Neural cell (in vitro differentiated cells): ENCODE data around the gene KIAA1614. TPM values are rescaled to one million over a fixed set of nuclear protein-coding genes. Genes with fewer than 3 reads are reported as not detected.
"Not testable (repeated sequence)": the region's sequence is repeated elsewhere in the genome, so short reads cannot be mapped to it uniquely, and the experiment has no call there.

Experiments
- H2AFZ ChIP-seq: fragments of 200-600, 300-800 bp; sonication (generic), shearing (Covaris generic); 2 replicates; pipeline ENCODE4 v1.6.0; 2014; ENCODE audit warnings: low read depth, mild to moderate bottlenecking, antibody characterized with exemption, low read length, moderate library complexity
- H3F3A ChIP-seq: fragments of 200-600 bp; shearing (Covaris generic); 2 replicates; pipeline ENCODE4 v1.6.1; 2016; ENCODE audit warnings: mild to moderate bottlenecking, moderate library complexity, mixed read lengths, antibody characterized with exemption, low read length; ENCODE audit not compliant: insufficient read depth, poor library complexity, severe bottlenecking
- H3K27ac ChIP-seq: fragments of 200-600, 300-800 bp; sonication (generic), shearing (Covaris generic); 2 replicates; pipeline ENCODE4 v1.5.1; 2014; ENCODE audit warnings: mild to moderate bottlenecking, low read length, moderate library complexity
- H3K27me3 ChIP-seq: fragments of 300-800, 200-600 bp; sonication (generic), shearing (Covaris generic); 2 replicates; pipeline ENCODE4 v1.6.0; 2014; ENCODE audit warnings: mild to moderate bottlenecking, low read depth, low read length, moderate library complexity; ENCODE audit not compliant: insufficient read depth
- H3K36me3 ChIP-seq: fragments of 300-800, 200-600 bp; sonication (generic), shearing (Covaris generic); 2 replicates; pipeline ENCODE4 v1.5.1; 2014; ENCODE audit warnings: mild to moderate bottlenecking, antibody characterized with exemption, low read length, moderate library complexity; ENCODE audit not compliant: insufficient read depth
- H3K4me2 ChIP-seq: fragments of 300-800, 200-600 bp; sonication (generic), shearing (Covaris generic); 2 replicates; pipeline ENCODE4 v1.6.0; 2014; ENCODE audit warnings: mild to moderate bottlenecking, low read length
- H3K4me3 ChIP-seq: fragments of 300-800, 200-600 bp; sonication (generic), shearing (Covaris generic); 2 replicates; pipeline ENCODE4 v1.5.1; 2014; ENCODE audit warnings: mild to moderate bottlenecking, low read length, moderate library complexity
- H3K79me2 ChIP-seq: fragments of 200-600 bp; shearing (Covaris generic); replicated peaks from 2 replicates; pipeline ENCODE4 v1.6.0; 2014; ENCODE audit warnings: mild to moderate bottlenecking, low read length, moderate library complexity; ENCODE audit not compliant: insufficient read depth
- H3K9ac ChIP-seq: fragments of 300-800, 200-600 bp; sonication (generic), shearing (Covaris generic); 2 replicates; pipeline ENCODE4 v1.6.1; 2016; ENCODE audit warnings: mild to moderate bottlenecking, low read length, mixed read lengths
- H3K9me2 ChIP-seq: fragments of 200-600 bp; shearing (Covaris generic); 2 replicates; pipeline ENCODE4 v1.6.1; 2016; ENCODE audit warnings: mild to moderate bottlenecking, low read length, mixed read lengths; ENCODE audit not compliant: insufficient read depth
- H3K9me3 ChIP-seq: fragments of 200-600, 300-800 bp; sonication (generic), shearing (Covaris generic); 2 replicates; pipeline ENCODE4 v1.6.1; 2016; ENCODE audit warnings: mild to moderate bottlenecking, mixed run types, low read length, moderate library complexity, mixed read lengths
- H4K20me1 ChIP-seq: fragments of 200-600 bp; shearing (Covaris generic); 2 replicates; pipeline ENCODE4 v1.6.1; 2016; ENCODE audit warnings: mild to moderate bottlenecking, mixed run types; ENCODE audit not compliant: insufficient read depth
- EP300 ChIP-seq: fragments of 450-650 bp; conservative IDR thresholded peaks from 2 replicates; pipeline ENCODE4 v1.6.1; 2014; ENCODE audit warnings: antibody characterized with exemption, mild to moderate bottlenecking, moderate library complexity; ENCODE audit not compliant: poor library complexity, severe bottlenecking
- EZH2 ChIP-seq: fragments of 200-600, 300-800 bp; shearing (Covaris generic), sonication (generic); IDR thresholded peaks from 2 replicates; pipeline ENCODE4 v1.6.1; 2014; ENCODE audit warnings: antibody characterized with exemption, low read length, borderline replicate concordance, mild to moderate bottlenecking; ENCODE audit not compliant: insufficient read depth, poor library complexity, severe bottlenecking
- MXI1 ChIP-seq: fragments of 450-650 bp; conservative IDR thresholded peaks from 2 replicates; pipeline ENCODE4 v1.6.1; 2014; ENCODE audit warnings: antibody characterized with exemption, mild to moderate bottlenecking; ENCODE audit not compliant: poor library complexity, severe bottlenecking
- POLR2AphosphoS5 ChIP-seq: IDR thresholded peaks from 2 replicates; pipeline ENCODE4 v1.6.1; 2012
- RAD21 ChIP-seq: fragments of 450-650 bp; conservative IDR thresholded peaks from 2 replicates; pipeline ENCODE4 v1.6.1; 2014; ENCODE audit warnings: antibody characterized with exemption, mild to moderate bottlenecking, moderate library complexity
- SMC3 ChIP-seq: fragments of 450-650 bp; conservative IDR thresholded peaks from 2 replicates; pipeline ENCODE4 v1.6.1; 2014; ENCODE audit warnings: antibody characterized with exemption, mild to moderate bottlenecking, moderate library complexity; ENCODE audit not compliant: poor library complexity
- TAF1 ChIP-seq: IDR thresholded peaks from 2 replicates; pipeline ENCODE4 v1.6.1; 2012; ENCODE audit warnings: low read depth
- polyA plus RNA-seq: library from polyadenylated mRNA; depleted of rRNA; stranded (reverse); fragments of >200 nt; gene quantifications from 2 replicates; pipeline ENCODE4 v1.2.3, GENCODE V29; 2014
- TF ChIP-seq, protein P1 (sequence below): fragments of 450-650 bp; IDR thresholded peaks from 2 replicates; pipeline ENCODE4 v1.5.1; 2014; ENCODE audit warnings: antibody characterized with exemption, mild to moderate bottlenecking, moderate library complexity; ENCODE audit not compliant: poor library complexity, severe bottlenecking
- TF ChIP-seq, protein P2 (sequence below): IDR thresholded peaks from 2 replicates; pipeline ENCODE4 v1.6.1; 2012; ENCODE audit warnings: borderline replicate concordance

KIAA1614 gene
- polyA plus RNA-seq, 1 donor from 2014 or later: 0.50 TPM

DNA sequence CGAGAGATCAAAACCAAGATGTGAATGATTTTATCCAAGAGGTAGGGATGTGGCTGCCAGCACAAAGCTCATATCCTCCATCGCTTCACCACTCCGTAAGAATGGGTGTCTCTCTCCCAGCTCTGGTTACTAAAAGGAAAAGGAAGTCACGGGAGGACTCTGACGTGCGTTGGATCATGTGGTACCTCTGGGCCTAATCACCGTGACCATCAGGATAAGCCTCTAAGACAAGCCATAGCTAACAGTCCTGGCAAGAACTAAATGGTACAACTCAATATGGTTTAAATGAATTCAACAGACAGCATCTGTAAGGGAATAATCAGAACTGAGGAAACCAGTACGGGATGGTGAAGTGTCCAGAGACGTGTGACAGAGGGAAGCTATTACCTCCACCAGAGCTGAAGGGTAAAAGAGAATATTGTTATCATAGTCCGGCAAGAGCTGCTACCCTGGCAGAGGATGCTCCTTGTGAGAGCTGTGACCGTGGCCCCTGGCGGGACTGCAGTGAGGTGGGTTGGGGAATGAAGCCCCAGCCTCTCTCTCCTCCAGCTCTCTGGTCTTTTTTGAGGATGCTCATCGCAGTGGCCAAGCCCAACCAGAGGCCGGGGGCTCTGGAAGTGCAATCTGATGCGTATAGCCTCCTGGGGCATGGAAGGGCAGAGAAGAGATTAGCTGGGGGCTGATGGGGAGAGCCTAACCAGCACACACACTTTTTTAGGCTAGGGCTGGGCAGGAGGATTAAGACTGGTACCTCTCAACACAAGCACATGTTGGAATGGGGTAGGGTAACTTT is 54.2 kb downstream of the KIAA1614 start:
- Histone ChIP-seq H3K4me2 (no peak overlapping the region), H4K20me1 (no peaks in the 10 kb centered on the region), H3K4me3 (no peak overlapping the region), H3K9ac (no peak overlapping the region), H3K36me3 (no peaks in the 10 kb centered on the region), H3K9me3 (no peaks in the 10 kb centered on the region), H2AFZ (no peak overlapping the region), H3K9me2 (no peaks in the 10 kb centered on the region), H3K27me3 (no peaks in the 10 kb centered on the region), H3K79me2 (no peaks in the 10 kb centered on the region), H3K27ac (no peak overlapping the region), H3F3A (no peaks in the 10 kb centered on the region)
- no peak for TF ChIP-seq EZH2

DNA sequence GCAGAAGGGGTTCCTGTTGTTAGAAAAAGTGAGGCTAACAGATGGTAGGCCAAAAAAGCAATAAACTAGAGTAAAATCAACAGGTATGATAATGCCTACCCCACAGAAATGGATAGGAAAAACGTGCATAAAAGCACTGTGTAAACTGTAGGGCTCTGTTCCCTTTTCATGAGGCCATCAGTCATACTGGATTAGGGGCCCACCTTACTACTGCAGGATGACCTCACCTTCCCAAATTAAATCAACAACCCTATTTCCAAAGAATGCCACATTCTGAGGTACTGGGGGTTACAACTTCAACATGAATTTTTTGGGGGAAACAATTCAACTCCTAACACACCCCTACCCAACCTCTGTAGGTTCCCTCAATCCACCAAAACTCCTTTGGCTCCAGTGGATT is 54.9 kb downstream of the KIAA1614 start:
- Histone ChIP-seq H3K27ac (no peak overlapping the region), H3K27me3 (no peaks in the 10 kb centered on the region), H3K9ac (no peak overlapping the region), H3K9me3 (no peaks in the 10 kb centered on the region), H4K20me1 (no peaks in the 10 kb centered on the region), H3F3A (no peaks in the 10 kb centered on the region), H3K79me2 (no peaks in the 10 kb centered on the region), H3K4me2 (no peak overlapping the region), H3K36me3 (no peaks in the 10 kb centered on the region), H2AFZ (no peak overlapping the region), H3K4me3 (no peak overlapping the region), H3K9me2 (no peaks in the 10 kb centered on the region)
- TF ChIP-seq POLR2AphosphoS5 (no peak), MXI1 (no peak), EP300 (no peak), RAD21 (no peak), SMC3 (no peak), EZH2 (no peak), TAF1 (no peak)
- TF ChIP-seq, protein P1, sequence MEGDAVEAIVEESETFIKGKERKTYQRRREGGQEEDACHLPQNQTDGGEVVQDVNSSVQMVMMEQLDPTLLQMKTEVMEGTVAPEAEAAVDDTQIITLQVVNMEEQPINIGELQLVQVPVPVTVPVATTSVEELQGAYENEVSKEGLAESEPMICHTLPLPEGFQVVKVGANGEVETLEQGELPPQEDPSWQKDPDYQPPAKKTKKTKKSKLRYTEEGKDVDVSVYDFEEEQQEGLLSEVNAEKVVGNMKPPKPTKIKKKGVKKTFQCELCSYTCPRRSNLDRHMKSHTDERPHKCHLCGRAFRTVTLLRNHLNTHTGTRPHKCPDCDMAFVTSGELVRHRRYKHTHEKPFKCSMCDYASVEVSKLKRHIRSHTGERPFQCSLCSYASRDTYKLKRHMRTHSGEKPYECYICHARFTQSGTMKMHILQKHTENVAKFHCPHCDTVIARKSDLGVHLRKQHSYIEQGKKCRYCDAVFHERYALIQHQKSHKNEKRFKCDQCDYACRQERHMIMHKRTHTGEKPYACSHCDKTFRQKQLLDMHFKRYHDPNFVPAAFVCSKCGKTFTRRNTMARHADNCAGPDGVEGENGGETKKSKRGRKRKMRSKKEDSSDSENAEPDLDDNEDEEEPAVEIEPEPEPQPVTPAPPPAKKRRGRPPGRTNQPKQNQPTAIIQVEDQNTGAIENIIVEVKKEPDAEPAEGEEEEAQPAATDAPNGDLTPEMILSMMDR: no peak
- TF ChIP-seq, protein P2, sequence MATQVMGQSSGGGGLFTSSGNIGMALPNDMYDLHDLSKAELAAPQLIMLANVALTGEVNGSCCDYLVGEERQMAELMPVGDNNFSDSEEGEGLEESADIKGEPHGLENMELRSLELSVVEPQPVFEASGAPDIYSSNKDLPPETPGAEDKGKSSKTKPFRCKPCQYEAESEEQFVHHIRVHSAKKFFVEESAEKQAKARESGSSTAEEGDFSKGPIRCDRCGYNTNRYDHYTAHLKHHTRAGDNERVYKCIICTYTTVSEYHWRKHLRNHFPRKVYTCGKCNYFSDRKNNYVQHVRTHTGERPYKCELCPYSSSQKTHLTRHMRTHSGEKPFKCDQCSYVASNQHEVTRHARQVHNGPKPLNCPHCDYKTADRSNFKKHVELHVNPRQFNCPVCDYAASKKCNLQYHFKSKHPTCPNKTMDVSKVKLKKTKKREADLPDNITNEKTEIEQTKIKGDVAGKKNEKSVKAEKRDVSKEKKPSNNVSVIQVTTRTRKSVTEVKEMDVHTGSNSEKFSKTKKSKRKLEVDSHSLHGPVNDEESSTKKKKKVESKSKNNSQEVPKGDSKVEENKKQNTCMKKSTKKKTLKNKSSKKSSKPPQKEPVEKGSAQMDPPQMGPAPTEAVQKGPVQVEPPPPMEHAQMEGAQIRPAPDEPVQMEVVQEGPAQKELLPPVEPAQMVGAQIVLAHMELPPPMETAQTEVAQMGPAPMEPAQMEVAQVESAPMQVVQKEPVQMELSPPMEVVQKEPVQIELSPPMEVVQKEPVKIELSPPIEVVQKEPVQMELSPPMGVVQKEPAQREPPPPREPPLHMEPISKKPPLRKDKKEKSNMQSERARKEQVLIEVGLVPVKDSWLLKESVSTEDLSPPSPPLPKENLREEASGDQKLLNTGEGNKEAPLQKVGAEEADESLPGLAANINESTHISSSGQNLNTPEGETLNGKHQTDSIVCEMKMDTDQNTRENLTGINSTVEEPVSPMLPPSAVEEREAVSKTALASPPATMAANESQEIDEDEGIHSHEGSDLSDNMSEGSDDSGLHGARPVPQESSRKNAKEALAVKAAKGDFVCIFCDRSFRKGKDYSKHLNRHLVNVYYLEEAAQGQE: no peak

DNA sequence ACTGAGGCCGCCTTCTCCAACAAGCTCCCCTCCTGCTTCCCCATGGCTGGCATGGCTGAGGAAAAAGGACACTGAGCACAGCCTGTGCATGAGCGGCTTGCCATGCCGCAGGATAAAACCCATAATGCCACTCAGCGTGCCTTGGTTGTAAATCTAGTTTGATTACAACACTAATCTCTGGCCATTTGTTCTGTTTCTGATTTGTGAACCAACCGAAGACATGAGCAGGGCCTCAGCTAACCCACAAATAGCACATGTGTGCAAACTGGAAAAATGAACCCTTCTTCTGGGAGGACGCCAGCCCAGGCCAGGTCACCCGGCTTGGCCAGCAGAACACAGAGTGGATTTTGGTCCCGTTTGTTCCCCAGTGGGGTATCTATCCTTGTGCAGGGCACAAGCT is 56.1 kb downstream of the KIAA1614 start:
- H3K9ac ChIP-seq, H3K4me2 ChIP-seq, H3K36me3 ChIP-seq, H3K27ac ChIP-seq, H4K20me1 ChIP-seq, H3K4me3 ChIP-seq, H3K9me2 ChIP-seq, H2AFZ ChIP-seq, H3K27me3 ChIP-seq, H3K79me2 ChIP-seq, H3F3A ChIP-seq, H3K9me3 ChIP-seq: not testable (repeated sequence)
